ENCODE results near the gene PGD.

Gene PGD

GRCh38 chr1:10386761-10387676, 11.8 kb upstream of the PGD start:
- TF ChIP-seq CTCF (conservative IDR thresholded peaks at IDR 0.05) (no peak), ZFX (IDR thresholded peaks at IDR 0.05) (no peak)
- H3K27ac ChIP-seq: no peak overlapping the region

- TF ChIP-seq ZFX (IDR thresholded peaks at IDR 0.05): no peak
- TF ChIP-seq CTCF (conservative IDR thresholded peaks at IDR 0.05): no peak
- H3K27ac ChIP-seq: no peak overlapping the region
These were observed 11.0 kb upstream of the PGD start for GRCh38 chr1:10387677-10388386.

- TF ChIP-seq CTCF (conservative IDR thresholded peaks at IDR 0.05) (no peak), ZFX (IDR thresholded peaks at IDR 0.05) (no peak)
- H3K27ac ChIP-seq: no peak overlapping the region
These were observed 10.5 kb upstream of the PGD start for GRCh38 chr1:10388387-10388715.

- no peak overlapping the region for H3K27ac ChIP-seq
- no peak for TF ChIP-seq CTCF (conservative IDR thresholded peaks at IDR 0.05)
- no peak for TF ChIP-seq ZFX (IDR thresholded peaks at IDR 0.05)
These were observed 9.4 kb upstream of the PGD start for GRCh38 chr1:10389271-10389973.

GRCh38 chr1:10396870-10397269, 2.0 kb upstream of the PGD start:
- no peak overlapping the region for H3K27ac ChIP-seq
- TF ChIP-seq CTCF (conservative IDR thresholded peaks at IDR 0.05): no peak

GRCh38 chr1:10398278-10398733, 558 bp upstream of the PGD start:
- peak overlapping the region; percentile 96 for H3K27ac ChIP-seq
- no peak for TF ChIP-seq CTCF (conservative IDR thresholded peaks at IDR 0.05)
- no peak for TF ChIP-seq ZFX (IDR thresholded peaks at IDR 0.05)

Measured in C4-2B (cell line).